ENCODE measurements around the gene SLC49A4. TPM values are rescaled to one million over a fixed set of nuclear protein-coding genes. Genes with fewer than 3 reads are reported as not detected.
A peak's percentile ranks its signal among the peaks of the same experiment; 100 is the strongest.

Gene SLC49A4
- total RNA-seq, 1 donor from 2014 or later: 17.5 TPM

DNA sequence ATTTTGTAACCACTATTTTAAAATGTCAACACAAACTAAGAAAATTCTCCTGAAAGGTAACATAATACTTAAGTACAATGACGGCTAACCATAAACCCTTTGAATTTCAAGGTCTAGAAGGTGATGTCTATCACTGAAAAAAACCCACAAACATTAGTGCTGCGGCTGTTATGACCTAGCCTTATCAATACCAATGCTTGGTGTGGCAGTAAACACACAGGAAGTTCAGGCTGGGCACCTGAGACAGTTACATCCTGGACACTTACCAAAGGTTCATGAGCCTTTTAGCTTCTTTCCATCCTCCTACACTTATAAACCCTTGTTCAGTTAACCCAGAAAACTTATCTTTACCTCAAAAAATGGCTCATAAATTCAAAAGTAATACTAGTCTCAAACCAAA lies 7.0 kb upstream of the SLC49A4 start:
- DNase-seq (ENCODE audit: low spot score, unreplicated experiment): no peak
- peaks cover 1% of the 10 kb centered on the region for H3K36me3 Mint-ChIP-seq (ENCODE audit: insufficient read depth)
- H3K27me3 Mint-ChIP-seq: no peaks in the 10 kb centered on the region
- TF ChIP-seq, protein P1, sequence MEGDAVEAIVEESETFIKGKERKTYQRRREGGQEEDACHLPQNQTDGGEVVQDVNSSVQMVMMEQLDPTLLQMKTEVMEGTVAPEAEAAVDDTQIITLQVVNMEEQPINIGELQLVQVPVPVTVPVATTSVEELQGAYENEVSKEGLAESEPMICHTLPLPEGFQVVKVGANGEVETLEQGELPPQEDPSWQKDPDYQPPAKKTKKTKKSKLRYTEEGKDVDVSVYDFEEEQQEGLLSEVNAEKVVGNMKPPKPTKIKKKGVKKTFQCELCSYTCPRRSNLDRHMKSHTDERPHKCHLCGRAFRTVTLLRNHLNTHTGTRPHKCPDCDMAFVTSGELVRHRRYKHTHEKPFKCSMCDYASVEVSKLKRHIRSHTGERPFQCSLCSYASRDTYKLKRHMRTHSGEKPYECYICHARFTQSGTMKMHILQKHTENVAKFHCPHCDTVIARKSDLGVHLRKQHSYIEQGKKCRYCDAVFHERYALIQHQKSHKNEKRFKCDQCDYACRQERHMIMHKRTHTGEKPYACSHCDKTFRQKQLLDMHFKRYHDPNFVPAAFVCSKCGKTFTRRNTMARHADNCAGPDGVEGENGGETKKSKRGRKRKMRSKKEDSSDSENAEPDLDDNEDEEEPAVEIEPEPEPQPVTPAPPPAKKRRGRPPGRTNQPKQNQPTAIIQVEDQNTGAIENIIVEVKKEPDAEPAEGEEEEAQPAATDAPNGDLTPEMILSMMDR (IDR thresholded peaks at IDR 0.05; ENCODE audit: unreplicated experiment): no peak
- no peaks in the 10 kb centered on the region for H3K9me3 Mint-ChIP-seq (ENCODE audit: low read depth)
- peaks cover 3% of the 10 kb centered on the region for H3K4me1 Mint-ChIP-seq (ENCODE audit: low read depth)
- H3K27ac Mint-ChIP-seq: no peak overlapping the region
- no peak overlapping the region for H3K4me3 Mint-ChIP-seq (ENCODE audit: low read depth)

DNA sequence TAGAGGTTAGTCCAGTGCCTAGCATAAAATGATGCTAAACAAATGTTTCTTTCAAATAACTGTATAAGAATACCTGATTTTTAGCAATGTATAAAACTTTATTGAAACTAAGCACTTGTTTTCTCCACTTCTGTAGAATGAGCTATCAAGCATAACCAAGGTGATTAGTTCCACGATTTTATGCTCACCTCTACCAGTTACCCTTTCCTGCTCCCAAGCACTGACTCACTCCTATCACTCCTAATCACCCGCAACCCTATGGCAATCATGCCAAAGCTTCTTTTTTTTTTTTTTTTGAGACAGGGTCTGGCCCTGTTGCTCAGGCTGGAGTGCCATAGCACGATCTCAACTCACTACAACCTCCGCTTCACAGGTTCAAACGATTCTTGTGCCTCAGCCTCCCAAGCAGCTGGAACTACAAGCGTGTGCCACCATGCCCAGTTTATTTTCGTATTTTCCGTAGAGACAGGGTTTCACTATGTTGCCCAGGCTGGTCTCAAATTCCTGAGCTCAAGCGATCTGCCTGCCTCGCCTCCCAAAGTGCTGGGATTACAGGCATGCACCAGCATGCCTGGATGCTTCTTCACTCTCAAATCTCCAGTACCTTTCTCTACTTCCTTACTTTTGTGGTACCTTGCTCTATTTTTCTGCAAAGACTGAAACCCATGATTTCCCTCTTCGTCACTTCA lies 5.1 kb upstream of the SLC49A4 start:
- Mint-ChIP-seq H3K27me3 (no peaks in the 10 kb centered on the region), H3K36me3 (ENCODE audit: insufficient read depth) (no peaks in the 10 kb centered on the region), H3K4me1 (ENCODE audit: low read depth) (peaks cover 11% of the 10 kb centered on the region), H3K4me3 (ENCODE audit: low read depth) (no peak overlapping the region), H3K9me3 (ENCODE audit: low read depth) (no peaks in the 10 kb centered on the region), H3K27ac (no peak overlapping the region)
- no peak for DNase-seq (ENCODE audit: low spot score, unreplicated experiment)
- TF ChIP-seq, protein P1 (IDR thresholded peaks at IDR 0.05; ENCODE audit: unreplicated experiment): no peak

DNA sequence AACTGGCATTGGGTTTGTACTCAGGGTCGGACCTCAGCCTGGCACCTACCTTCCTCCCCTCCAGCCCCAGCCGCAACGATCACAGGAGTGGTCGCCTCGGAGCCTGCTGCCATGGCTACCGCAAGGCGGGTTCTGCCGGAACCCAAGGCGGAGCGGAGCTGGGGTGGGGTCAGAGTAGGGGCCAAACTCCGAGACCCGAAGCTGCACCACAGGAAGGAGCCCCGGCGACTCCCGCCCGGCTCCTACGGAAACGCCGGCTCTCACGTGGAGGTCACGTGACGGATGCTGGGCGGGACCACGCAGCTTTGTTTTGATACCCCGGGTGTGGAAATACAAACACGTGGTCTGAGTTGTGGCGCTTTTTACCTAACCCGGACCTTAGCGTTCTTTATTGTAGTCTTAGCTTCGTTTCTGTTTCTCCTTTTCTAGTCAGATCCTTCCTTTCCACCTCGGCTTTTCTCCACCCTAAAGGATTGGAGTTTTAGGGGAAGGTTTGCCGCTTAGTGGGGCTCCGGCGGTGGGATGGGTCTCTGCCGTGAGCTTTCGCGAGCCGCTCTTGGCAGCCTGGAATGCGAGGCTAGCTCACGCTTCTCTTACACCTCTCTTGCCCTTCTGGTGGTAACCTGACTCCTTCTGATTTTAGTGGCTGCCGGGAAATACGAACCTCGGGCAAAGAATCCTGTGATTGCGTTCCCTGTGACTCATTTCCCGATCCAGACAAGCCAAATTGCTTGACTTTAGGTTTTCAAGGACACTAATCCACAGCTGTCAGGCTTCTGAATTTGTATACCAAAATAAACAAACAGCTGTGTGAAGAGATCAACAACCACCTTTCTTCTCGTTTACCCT lies 1.1 kb upstream of the SLC49A4 start, which contains the start of gene HSPBAP1:
Gene HSPBAP1, minus strand, starts transcription at position 264 of the 849 bp plus-strand sequence. Its CDS starts 151 bp downstream, at position 113.
- H3K27me3 Mint-ChIP-seq: no peaks in the 10 kb centered on the region
- TF ChIP-seq, protein P1 (IDR thresholded peaks at IDR 0.05; ENCODE audit: unreplicated experiment): no peak
- H3K4me1 Mint-ChIP-seq (ENCODE audit: low read depth): peaks cover 22% of the 10 kb centered on the region

DNA sequence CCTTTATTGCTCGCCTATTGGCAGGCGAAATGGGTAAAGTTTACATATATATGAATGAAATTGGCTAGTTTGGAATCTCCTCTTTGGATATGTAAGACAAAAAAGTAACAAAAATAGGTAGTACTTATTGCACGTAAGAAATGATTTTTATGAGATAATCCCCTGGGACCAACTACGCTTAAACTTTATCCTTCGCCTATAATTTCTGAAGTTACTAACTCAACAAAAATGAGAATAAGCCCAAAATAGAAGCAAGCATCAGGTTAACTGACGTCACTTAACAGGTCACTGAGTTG lies 438 bp upstream of the SLC49A4 start:
- H3K27me3 Mint-ChIP-seq: no peaks in the 10 kb centered on the region
- H3K27ac Mint-ChIP-seq: peak overlapping the region; percentile 100
- H3K9me3 Mint-ChIP-seq (ENCODE audit: low read depth): no peaks in the 10 kb centered on the region
- no peaks in the 10 kb centered on the region for H3K36me3 Mint-ChIP-seq (ENCODE audit: insufficient read depth)
- H3K4me3 Mint-ChIP-seq (ENCODE audit: low read depth): no peak overlapping the region
- TF ChIP-seq, protein P1 (IDR thresholded peaks at IDR 0.05; ENCODE audit: unreplicated experiment): no peak
- peaks cover 20% of the 10 kb centered on the region for H3K4me1 Mint-ChIP-seq (ENCODE audit: low read depth)
- DNase-seq (ENCODE audit: low spot score, unreplicated experiment): no peak

More for the DNA sequence above, 1.1 kb upstream of the SLC49A4 start, which contains the start of gene HSPBAP1:
- Mint-ChIP-seq H3K9me3 (ENCODE audit: low read depth) (no peaks in the 10 kb centered on the region), H3K4me3 (ENCODE audit: low read depth) (no peak within 1 kb of the TSS), H3K27ac (peak within 1 kb of the TSS; percentile 100), H3K36me3 (ENCODE audit: insufficient read depth) (no peaks in the 10 kb centered on the region)
- peak; percentile 84 for DNase-seq (ENCODE audit: low spot score, unreplicated experiment)

DNA sequence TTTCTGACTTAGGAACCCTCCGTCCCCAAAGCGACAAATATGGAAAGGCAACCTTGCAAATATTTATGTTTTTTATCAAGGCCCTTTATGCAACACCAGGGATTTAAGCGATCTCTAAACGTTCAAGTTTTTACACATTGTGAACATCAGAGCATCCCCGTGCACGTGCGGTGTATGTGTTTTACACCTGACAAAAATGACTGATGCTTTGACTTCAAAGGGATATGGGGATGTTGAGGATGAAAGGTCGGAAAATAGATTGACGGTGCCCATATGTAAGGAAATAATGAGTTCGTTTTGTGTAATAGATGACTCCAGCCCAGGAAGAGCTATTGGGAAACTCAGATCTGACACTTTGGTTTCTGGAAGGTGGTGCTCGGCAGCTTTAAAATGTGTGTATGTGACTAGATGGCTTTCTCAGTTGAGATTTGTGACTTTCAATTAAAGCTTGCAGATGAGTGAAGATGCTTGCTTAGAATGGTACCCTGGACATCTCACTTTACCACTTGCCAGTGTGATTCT lies 866 bp downstream of the SLC49A4 start:
- H3K27me3 Mint-ChIP-seq: no peaks in the 10 kb centered on the region
- TF ChIP-seq, protein P1 (IDR thresholded peaks at IDR 0.05; ENCODE audit: unreplicated experiment): no peak
- DNase-seq (ENCODE audit: low spot score, unreplicated experiment): no peak
- H3K4me1 Mint-ChIP-seq (ENCODE audit: low read depth): peaks cover 20% of the 10 kb centered on the region
- peak overlapping the region; percentile 86 for H3K27ac Mint-ChIP-seq
- H3K36me3 Mint-ChIP-seq (ENCODE audit: insufficient read depth): no peaks in the 10 kb centered on the region
- peak overlapping the region; percentile 78 for H3K4me3 Mint-ChIP-seq (ENCODE audit: low read depth)
- H3K9me3 Mint-ChIP-seq (ENCODE audit: low read depth): no peaks in the 10 kb centered on the region
